ENCODE data around the gene ZNF630. TPM values are rescaled to one million over a fixed set of nuclear protein-coding genes. Genes with fewer than 3 reads are reported as not detected.
A peak's percentile ranks its signal among the peaks of the same experiment; 100 is the strongest.
"Not testable (repeated sequence)": the region's sequence is repeated elsewhere in the genome, so short reads cannot be mapped to it uniquely, and the experiment has no call there.

Gene ZNF630
- total RNA-seq, 1 donor from 2014 or later, result 0.55 TPM

DNA sequence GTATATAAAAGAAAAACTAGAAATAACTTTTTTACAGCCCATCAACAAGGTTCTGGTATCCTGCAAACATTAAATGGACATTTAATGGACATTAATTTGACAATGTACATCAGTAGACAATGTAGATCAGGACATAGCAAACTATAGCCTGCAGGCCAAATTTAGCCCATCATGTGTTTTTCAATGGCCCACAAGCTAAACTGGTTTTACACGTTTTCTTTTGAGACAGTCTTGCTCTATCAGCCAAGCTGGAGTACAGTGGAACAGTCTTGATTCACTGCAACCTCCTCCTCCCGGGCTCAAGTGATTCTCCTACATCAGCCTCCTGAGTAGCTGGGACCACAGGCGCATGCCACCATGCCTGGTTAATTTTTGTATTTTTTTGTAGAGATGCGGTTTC, 7.2 kb downstream of the ZNF630 start:
- H3K27me3 Mint-ChIP-seq (ENCODE audit: low read depth), result no peaks in the 10 kb centered on the region
- no peak overlapping the region for H3K27ac Mint-ChIP-seq
- no peak overlapping the region for H3K4me3 Mint-ChIP-seq (ENCODE audit: low read depth)
- no peaks in the 10 kb centered on the region for H3K4me1 Mint-ChIP-seq (ENCODE audit: low read depth)
- DNase-seq (ENCODE audit: low spot score), result no peak
- peaks cover 13% of the 10 kb centered on the region for H3K9me3 Mint-ChIP-seq
- intact Hi-C loops (cut with micrococcal nuclease), result no loop called here
- H3K36me3 Mint-ChIP-seq (ENCODE audit: low read depth), result peaks cover 15% of the 10 kb centered on the region

- Mint-ChIP-seq H3K36me3 (ENCODE audit: low read depth) (peaks cover 15% of the 10 kb centered on the region), H3K27me3 (ENCODE audit: low read depth) (no peaks in the 10 kb centered on the region), H3K9me3 (peaks cover 32% of the 10 kb centered on the region), H3K27ac (no peak overlapping the region), H3K4me1 (ENCODE audit: low read depth) (no peaks in the 10 kb centered on the region), H3K4me3 (ENCODE audit: low read depth) (no peak overlapping the region)
- intact Hi-C loops (cut with micrococcal nuclease), result no loop called here
- no peak for DNase-seq (ENCODE audit: low spot score)
Observed at GRCh38 chrX:48059296-48059639, 12.2 kb downstream of the ZNF630 start.

DNA sequence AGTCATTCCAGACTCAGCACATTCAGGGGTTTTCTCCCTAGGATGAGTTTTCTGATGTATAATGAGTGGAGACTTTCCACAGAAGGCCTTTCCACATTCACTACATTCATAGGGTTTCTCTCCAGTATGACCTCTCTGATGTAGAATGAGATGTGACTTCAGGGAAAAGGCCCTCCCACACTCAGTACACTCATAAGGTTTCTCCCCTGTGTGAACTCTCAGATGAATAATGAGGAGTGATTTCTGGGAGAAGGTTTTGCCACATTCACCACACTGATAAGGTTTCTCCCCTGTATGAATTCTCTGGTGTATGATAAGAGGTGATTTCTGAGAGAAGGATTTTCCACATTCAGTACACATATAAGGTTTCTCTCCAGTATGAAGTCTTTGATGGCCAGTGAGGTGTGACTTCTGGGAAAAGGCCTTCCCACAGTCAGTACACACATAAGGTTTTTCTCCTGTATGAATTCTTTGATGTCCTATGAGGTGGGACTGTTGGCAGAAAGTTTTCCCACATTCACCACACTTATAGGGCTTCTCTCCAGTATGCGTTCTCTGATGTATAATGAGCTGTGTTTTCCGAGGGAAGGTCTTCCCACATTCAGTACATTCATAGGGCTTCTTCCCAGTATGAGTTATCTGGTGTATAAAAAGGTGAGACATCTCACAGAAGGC, 12.7 kb downstream of the ZNF630 start:
- intact Hi-C loops (cut with micrococcal nuclease), result no loop called here
- Mint-ChIP-seq H3K36me3 (ENCODE audit: low read depth) (peaks cover 15% of the 10 kb centered on the region), H3K27ac (no peak overlapping the region), H3K4me3 (ENCODE audit: low read depth) (no peak overlapping the region), H3K9me3 (peaks cover 32% of the 10 kb centered on the region), H3K27me3 (ENCODE audit: low read depth) (no peaks in the 10 kb centered on the region), H3K4me1 (ENCODE audit: low read depth) (no peaks in the 10 kb centered on the region)
- DNase-seq (ENCODE audit: low spot score), result no peak

DNA sequence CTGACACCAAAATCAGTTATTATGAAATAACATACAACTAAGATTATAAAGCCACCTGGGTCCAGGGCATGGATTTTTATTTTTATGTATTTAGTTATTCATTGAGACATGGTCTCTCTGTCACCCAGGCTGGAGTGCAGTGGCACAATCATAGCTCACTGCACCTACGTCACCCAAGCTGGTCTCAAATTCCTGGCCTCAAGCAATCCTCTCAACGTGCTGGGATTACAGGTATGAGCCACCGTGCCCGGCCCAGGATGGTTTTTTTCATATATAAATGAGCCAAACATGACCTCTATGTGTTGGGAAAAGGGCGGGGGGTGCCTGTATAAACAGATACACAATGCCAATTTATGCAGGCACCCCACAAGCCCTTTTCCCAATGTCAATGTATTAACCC, 24.6 kb downstream of the ZNF630 start:
- H3K36me3 Mint-ChIP-seq (ENCODE audit: low read depth), result no peaks in the 10 kb centered on the region
- no peaks in the 10 kb centered on the region for H3K9me3 Mint-ChIP-seq
- H3K4me1 Mint-ChIP-seq (ENCODE audit: low read depth), result no peaks in the 10 kb centered on the region
- no peaks in the 10 kb centered on the region for H3K27me3 Mint-ChIP-seq (ENCODE audit: low read depth)
- H3K4me3 Mint-ChIP-seq (ENCODE audit: low read depth), result no peak overlapping the region
- DNase-seq (ENCODE audit: low spot score), result no peak
- H3K27ac Mint-ChIP-seq, result no peak overlapping the region
- intact Hi-C loops (cut with micrococcal nuclease), result no loop called here

DNA sequence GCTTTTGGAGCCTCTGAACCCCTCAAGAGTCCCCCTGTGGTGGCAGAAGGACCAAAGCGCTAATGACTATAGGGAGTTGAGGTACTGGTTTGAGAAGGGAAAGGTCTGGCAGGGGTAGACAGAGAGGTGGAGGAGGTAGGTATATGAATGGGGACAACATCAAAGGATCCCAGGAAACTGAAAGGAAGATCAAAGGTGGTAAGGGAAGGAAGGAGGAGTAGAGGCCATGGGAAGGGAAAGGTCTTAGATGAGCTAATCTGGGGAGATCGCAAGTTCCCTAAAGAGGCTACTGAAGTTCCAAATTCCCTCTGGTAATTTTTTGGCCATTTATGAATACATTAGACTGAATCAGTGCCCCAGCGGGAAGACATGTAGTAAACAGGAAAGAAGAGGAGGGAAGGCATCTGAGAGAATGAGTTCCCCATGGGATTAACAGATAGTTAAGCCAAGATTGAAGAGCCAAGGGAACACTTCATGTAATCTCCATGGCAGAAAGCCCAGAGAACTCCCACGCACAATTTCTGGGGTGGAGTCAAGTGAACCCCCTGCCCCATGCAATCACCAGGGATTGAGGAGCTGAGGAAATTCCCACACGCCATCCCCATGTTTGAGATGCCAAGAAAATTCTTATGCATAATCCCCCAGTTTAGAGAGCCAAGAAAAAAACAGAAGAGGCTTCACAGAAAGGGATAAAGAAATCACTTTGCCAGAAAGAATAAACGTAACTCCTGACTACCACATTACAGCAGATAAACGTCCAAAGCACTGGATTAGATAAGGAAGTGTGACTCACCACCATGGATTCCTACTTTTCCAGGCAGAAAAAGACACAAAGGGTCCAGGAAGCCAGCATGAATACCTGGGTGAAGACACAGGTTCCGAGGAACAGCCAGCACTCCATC, 25.8 kb downstream of the ZNF630 start:
- DNase-seq (ENCODE audit: low spot score), result no peak
- Mint-ChIP-seq H3K4me1 (ENCODE audit: low read depth) (no peaks in the 10 kb centered on the region), H3K27me3 (ENCODE audit: low read depth) (no peaks in the 10 kb centered on the region), H3K36me3 (ENCODE audit: low read depth) (no peaks in the 10 kb centered on the region), H3K4me3 (ENCODE audit: low read depth) (no peak overlapping the region), H3K9me3 (no peaks in the 10 kb centered on the region), H3K27ac (no peak overlapping the region)
- intact Hi-C loops (cut with micrococcal nuclease), result no loop called here

GRCh38 chrX:48043056-48043455, 28.4 kb downstream of the ZNF630 start:
- intact Hi-C loops (cut with micrococcal nuclease), result no loop called here
- Mint-ChIP-seq H3K9me3 (no peaks in the 10 kb centered on the region), H3K36me3 (ENCODE audit: low read depth) (no peaks in the 10 kb centered on the region), H3K4me1 (ENCODE audit: low read depth) (no peaks in the 10 kb centered on the region), H3K4me3 (ENCODE audit: low read depth) (no peak overlapping the region), H3K27me3 (ENCODE audit: low read depth) (no peaks in the 10 kb centered on the region), H3K27ac (no peak overlapping the region)
- no peak for DNase-seq (ENCODE audit: low spot score)

- H3K27ac Mint-ChIP-seq, result no peak overlapping the region
- no peaks in the 10 kb centered on the region for H3K36me3 Mint-ChIP-seq (ENCODE audit: low read depth)
- intact Hi-C loops (cut with micrococcal nuclease), result no loop called here
- H3K9me3 Mint-ChIP-seq, result no peaks in the 10 kb centered on the region
- no peaks in the 10 kb centered on the region for H3K4me1 Mint-ChIP-seq (ENCODE audit: low read depth)
- H3K27me3 Mint-ChIP-seq (ENCODE audit: low read depth), result no peaks in the 10 kb centered on the region
- no peak for DNase-seq (ENCODE audit: low spot score)
- no peak overlapping the region for H3K4me3 Mint-ChIP-seq (ENCODE audit: low read depth)
Observed at GRCh38 chrX:48035891-48036290, 35.5 kb downstream of the ZNF630 start.

- H3K4me1 Mint-ChIP-seq (ENCODE audit: low read depth); H3K36me3 Mint-ChIP-seq (ENCODE audit: low read depth); H3K4me3 Mint-ChIP-seq (ENCODE audit: low read depth); H3K27ac Mint-ChIP-seq; intact Hi-C loops (cut with micrococcal nuclease); H3K9me3 Mint-ChIP-seq; DNase-seq (ENCODE audit: low spot score); H3K27me3 Mint-ChIP-seq (ENCODE audit: low read depth): not testable (repeated sequence)
Observed at GRCh38 chrX:48030641-48031173, 40.7 kb downstream of the ZNF630 start.

GRCh38 chrX:48030237-48030636, 41.2 kb downstream of the ZNF630 start:
- no peak overlapping the region for H3K4me3 Mint-ChIP-seq (ENCODE audit: low read depth)
- peaks cover 7% of the 10 kb centered on the region for H3K4me1 Mint-ChIP-seq (ENCODE audit: low read depth)
- no peaks in the 10 kb centered on the region for H3K27me3 Mint-ChIP-seq (ENCODE audit: low read depth)
- no peaks in the 10 kb centered on the region for H3K9me3 Mint-ChIP-seq
- DNase-seq (ENCODE audit: low spot score), result no peak
- intact Hi-C loops (cut with micrococcal nuclease), result no loop called here
- H3K27ac Mint-ChIP-seq, result no peak overlapping the region
- no peaks in the 10 kb centered on the region for H3K36me3 Mint-ChIP-seq (ENCODE audit: low read depth)

- Mint-ChIP-seq H3K4me3 (ENCODE audit: low read depth) (no peak overlapping the region), H3K27ac (no peak overlapping the region), H3K27me3 (ENCODE audit: low read depth) (no peaks in the 10 kb centered on the region), H3K36me3 (ENCODE audit: low read depth) (no peaks in the 10 kb centered on the region), H3K9me3 (no peaks in the 10 kb centered on the region), H3K4me1 (ENCODE audit: low read depth) (peaks cover 7% of the 10 kb centered on the region)
- intact Hi-C loops (cut with micrococcal nuclease), result loop anchor here (10.0 kb wide), 1 partner anchor 373 kb away; the partner anchor contains the start of genes ELK1 and UXT
- DNase-seq (ENCODE audit: low spot score), result no peak
Observed at GRCh38 chrX:48028091-48028490, 43.3 kb downstream of the ZNF630 start.

DNA sequence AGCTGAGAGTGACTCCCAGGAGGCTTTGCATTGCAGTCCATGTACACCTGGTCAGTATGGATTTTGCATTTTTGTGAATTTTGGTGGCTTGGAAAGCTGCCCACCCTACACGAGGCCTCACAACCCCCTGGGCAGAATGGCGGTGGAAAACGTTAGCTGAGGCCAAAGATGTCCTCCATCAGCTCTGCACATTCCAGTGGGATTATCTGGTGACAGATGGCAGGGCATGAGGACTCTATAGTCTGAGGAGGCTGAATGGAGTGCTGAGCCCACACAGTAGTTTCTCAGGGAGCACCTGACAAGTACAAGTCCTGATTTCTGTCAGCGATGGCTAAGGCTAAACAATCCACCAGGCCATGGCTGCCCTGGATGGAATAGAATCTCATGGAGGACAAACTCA, 43.9 kb downstream of the ZNF630 start:
- not testable (repeated sequence) for H3K4me1 Mint-ChIP-seq (ENCODE audit: low read depth); H3K9me3 Mint-ChIP-seq; H3K27me3 Mint-ChIP-seq (ENCODE audit: low read depth); DNase-seq (ENCODE audit: low spot score); H3K36me3 Mint-ChIP-seq (ENCODE audit: low read depth); H3K27ac Mint-ChIP-seq; H3K4me3 Mint-ChIP-seq (ENCODE audit: low read depth)
- intact Hi-C loops (cut with micrococcal nuclease), result loop anchor here (2.0 to 10.0 kb wide), 2 partner anchors 69 to 373 kb away; partner anchors contain the start of genes ELK1 and UXT

- peaks cover 7% of the 10 kb centered on the region for H3K4me1 Mint-ChIP-seq (ENCODE audit: low read depth)
- peak; percentile 18 for DNase-seq (ENCODE audit: low spot score)
- no peaks in the 10 kb centered on the region for H3K36me3 Mint-ChIP-seq (ENCODE audit: low read depth)
- no peak overlapping the region for H3K4me3 Mint-ChIP-seq (ENCODE audit: low read depth)
- intact Hi-C loops (cut with micrococcal nuclease), result loop anchor here (10.0 kb wide), 1 partner anchor 371 kb away; the partner anchor contains the start of genes ELK1 and UXT
- H3K9me3 Mint-ChIP-seq, result peaks cover 16% of the 10 kb centered on the region
- H3K27me3 Mint-ChIP-seq (ENCODE audit: low read depth), result no peaks in the 10 kb centered on the region
- H3K27ac Mint-ChIP-seq, result no peak overlapping the region
Observed at GRCh38 chrX:48025561-48025960, 45.9 kb downstream of the ZNF630 start.

DNA sequence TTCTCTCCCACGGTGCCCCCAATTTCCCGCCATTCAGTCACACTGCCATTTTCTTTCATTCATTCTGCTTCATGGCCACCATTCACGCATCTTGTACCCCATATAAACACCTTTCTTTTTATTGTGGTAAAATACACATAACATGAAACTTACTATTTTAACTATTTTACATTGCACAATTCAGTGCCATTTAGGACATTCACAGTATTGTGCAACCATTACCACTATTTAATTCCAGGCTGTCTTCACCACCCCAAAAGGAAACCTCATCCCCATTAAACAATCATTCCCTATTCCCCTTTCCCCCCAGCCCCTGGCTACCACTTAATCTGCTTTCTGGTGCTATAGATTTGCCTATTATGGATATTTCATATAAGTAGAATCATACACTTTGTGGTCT, 48.7 kb downstream of the ZNF630 start:
- intact Hi-C loops (cut with micrococcal nuclease), result loop anchor here (10.0 kb wide), 1 partner anchor 368 kb away; the partner anchor contains the start of genes ELK1 and UXT

More for the DNA sequence above, 48.7 kb downstream of the ZNF630 start:
- Mint-ChIP-seq H3K27ac (no peak overlapping the region), H3K36me3 (ENCODE audit: low read depth) (no peaks in the 10 kb centered on the region), H3K4me3 (ENCODE audit: low read depth) (no peak overlapping the region), H3K4me1 (ENCODE audit: low read depth) (peaks cover 9% of the 10 kb centered on the region), H3K27me3 (ENCODE audit: low read depth) (no peaks in the 10 kb centered on the region), H3K9me3 (peaks cover 16% of the 10 kb centered on the region)
- DNase-seq (ENCODE audit: low spot score), result no peak
